HTERT RPE-1 (cell line): ENCODE measurements around the gene MBOAT2.
"Not testable (repeated sequence)": the region's sequence is repeated elsewhere in the genome, so short reads cannot be mapped to it uniquely, and the experiment has no call there.

Source experiments
- in situ Hi-C: fragments of 300-500 bp; cut with MboI; formaldehyde crosslinking; loops from 4 replicates; pipeline ENCODE4 v1.14.3; 2020; ENCODE audit warnings: low sequenced_read_pairs

Gene MBOAT2

DNA sequence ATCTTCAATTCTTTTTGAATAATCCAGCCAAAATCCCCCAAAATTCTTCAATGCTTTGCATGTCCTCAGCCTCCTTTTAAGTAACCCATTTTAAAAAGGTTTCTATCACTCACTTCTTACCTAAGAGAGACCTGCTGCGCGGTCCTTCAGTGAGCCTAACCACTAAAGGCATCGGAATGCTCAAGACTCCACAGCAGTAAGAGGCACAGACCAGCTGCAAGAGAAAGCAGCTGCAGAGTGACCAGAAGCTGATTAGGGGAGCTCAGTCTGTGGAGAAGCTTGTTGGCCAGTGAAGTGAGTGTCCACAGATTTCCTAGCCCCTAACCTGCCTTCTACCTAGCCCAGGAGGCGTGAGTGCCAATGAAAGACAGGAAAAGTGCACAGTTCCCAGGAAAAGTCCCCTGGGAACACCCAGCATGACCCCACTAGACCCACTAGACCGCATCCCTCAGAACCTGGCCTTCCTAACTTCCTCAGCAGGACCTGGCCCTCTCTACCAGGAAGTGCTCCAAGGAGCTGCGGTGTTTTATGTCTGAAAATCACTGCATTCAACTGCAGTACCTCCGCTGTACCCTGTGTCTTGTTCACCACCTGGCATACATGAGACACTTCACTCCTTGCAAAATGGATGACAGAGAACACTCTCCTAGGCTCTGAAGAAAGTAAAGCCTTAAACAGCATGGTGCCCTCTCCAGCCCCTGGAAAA lies 10.1 kb downstream of the MBOAT2 start:
- in situ Hi-C loops = no loop called here

DNA sequence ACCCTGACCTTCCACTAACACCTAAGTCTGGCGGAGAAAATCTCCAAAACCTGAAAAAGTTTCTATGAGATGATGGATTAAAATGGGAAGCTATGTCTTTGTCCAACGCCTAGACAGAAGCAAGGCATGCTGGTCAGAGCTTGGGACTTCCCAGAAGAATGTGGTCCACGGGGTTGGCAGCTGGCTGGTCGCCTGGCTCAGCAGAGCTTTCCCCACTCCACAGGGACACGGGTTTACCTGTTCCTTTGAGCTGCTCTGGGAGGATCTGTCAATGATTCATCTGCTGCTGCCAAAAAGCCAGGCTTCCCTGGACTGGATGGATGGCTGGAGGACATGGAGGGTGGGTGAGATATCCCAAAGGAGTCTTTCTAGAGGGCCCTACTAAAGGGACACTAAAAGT lies 10.8 kb downstream of the MBOAT2 start:
- in situ Hi-C loops = no loop called here

DNA sequence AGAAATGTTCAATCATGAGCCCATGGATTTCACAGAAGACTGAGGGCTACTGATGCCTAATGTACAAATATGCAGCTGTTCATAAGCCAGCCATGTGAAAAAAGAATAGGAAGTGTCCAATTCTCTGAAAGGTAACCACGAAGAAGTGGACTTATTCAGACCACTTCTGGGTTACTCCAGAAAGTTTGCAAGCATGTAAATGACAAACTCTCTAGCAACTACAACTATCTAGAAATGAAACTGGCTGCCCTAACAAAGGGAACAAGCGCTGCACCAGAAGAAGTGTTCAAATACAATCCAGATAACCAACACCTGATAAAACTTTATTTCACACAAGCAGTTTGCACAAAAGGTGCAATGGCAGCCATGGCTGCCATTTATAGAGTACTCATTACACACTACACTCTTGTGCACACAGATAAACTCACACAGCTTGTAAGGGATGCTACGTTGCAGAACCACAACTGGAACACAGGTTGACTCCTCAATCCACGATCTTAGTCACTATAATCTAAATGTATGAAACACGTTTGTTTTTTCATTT lies 13.9 kb downstream of the MBOAT2 start:
- in situ Hi-C loops = no loop called here

DNA sequence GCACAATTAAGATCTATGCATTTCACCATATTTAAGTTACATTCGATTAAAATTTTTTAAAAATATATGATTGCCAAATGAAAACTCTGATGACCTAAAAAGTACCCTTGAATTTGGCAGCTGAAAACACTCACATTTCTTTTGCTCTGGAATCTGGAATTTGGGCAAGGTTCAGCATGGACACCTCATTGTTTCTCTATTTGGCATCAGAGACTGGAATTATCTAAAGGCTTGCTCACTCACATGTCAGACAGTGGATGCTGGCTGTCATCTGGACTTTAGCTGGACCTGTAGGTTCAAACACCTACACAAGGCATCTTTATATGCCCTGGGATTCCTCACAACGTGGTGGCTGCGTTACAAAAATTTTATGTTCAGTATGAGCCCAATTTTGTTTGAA lies 16.1 kb downstream of the MBOAT2 start:
- in situ Hi-C loops = no loop called here

DNA sequence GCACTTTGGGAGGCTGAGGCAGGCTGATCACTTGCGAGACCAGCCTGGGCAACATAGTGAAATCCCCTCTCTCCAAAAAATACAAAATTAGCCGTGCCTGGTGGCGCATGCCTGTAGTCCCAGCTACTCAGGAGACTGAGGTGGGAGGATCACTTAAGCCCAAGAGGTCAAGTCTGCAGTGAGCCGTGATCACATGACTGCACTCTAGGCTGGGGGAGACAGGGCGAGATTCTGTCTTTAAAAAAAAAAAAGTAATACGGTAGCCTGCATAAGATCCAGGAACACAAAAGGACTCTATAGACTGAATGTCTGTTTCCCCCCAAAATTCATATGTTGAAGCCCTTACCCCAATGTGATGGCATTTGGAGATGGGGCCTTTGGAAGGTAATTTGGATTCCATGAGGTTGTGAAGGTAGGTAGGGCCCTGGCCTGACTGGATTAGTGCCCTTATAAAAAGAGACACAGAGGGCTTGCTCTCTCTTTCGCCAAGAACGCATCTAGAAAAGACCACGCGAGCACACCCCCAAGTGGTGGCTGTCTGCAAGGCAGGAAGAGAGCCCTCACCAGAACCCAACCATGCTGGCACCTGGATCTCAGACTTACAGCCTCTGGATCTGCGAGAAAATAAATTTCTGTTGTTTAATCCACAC lies 17.0 kb downstream of the MBOAT2 start:
- in situ Hi-C loops = no loop called here

DNA sequence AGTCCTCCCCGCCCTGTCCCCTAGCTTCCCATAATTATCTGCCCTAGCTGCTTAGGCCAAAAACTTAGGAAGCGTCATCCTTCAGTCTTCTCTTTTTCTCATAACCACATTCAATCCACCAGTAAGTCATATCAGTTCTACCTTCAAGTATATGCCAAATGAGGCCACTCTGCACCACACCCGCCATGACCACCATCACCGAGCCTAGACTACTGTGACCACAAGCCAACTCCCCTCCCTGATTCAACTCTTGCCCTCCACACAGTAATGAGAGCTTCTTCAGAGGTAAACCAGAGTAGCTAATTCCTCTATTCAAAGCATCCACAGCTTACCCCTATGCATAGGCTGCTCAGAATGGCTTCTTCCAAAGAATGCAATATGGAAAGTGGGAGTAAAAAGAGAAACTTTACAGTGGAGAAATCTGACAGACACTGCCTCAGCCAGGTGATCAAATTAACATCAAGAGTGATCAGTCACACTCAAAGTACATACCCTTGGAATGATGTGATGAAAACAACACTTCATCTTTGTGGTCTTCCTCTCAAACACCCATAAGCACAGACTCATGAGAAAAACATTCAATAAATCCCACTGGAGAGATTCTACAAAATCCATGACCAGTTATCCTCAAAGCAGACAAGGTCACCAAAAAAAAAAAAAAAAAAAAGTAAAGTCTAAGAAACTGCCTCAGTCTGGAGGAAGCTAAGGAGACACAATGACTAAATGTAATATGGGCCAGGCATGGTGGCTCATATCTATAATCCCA lies 17.7 kb downstream of the MBOAT2 start:
- in situ Hi-C loops = no loop called here

DNA sequence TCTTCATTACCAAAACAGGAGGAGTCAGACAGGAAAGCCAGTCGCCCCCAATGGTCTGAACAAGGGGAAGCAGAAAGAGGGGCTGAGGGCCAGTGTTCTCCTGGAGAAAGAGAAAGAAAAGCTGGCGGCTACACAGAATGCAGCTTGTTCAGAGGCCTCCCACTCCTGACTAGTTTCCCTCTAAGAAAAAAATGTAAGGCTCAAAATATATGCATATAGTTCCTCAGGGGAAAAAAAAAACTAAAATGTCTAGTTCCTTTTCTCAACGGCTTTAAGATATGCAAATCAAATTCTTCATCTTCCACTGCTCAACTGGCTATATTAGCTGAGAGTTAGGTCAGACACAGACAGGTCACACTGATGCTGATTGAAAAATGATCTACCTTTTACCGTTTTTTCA lies 18.6 kb downstream of the MBOAT2 start:
- in situ Hi-C loops = no loop called here

DNA sequence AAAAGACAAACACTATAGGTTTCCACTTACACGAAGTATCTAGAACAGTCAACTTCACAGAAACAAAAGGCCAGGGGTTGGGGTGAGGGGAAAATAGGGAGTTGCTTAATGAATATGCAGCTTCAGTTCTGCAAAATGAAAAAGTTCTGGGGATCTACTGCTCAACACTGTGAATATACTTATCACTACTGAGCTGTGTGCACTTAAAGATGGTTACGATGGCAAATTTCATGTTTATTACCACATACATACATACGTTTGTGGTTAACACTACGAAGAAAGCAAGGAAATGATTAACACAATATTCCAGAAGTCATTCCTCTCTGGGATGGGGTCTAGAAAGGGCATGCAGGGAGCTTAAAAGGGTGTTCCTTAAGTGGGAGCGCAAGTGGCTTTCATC lies 19.3 kb downstream of the MBOAT2 start:
- in situ Hi-C loops = no loop called here

DNA sequence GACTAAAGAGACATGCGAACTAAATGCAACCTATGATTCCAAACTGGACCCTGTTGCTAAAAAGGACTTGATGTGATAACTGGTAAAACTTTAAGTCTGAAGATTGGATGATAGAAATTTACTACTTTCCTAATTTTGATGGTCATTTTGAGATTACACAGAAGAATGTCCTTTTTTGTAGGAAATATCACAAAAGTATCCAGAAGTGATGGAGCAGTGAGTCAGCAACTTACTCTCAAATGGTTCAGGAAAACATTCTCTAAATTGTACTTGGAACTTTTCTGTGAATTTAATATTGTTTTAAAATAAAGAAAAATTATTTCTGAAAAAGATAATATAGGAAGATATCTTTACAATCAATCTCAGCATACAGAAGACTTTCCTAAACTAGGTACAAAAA lies 19.9 kb downstream of the MBOAT2 start:
- in situ Hi-C loops = no loop called here

DNA sequence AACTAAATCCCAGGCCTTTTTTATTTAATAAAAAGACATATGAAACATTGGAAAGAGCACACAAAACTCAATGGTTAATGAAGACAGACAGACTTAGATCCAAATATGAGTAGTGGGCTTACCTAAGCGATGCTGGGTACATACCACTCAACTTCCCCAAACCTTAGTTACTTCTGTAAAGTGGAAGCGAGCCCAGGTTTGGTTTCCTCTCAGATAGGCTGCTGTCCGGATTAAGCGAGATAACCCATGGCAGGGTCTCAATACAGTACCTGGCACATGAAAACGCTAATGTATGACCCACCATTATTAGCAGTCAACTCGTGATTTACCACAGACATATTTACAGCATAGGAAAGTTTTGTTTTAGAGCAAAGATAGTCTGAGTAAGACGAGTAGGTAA lies 21.6 kb downstream of the MBOAT2 start:
- in situ Hi-C loops = no loop called here

DNA sequence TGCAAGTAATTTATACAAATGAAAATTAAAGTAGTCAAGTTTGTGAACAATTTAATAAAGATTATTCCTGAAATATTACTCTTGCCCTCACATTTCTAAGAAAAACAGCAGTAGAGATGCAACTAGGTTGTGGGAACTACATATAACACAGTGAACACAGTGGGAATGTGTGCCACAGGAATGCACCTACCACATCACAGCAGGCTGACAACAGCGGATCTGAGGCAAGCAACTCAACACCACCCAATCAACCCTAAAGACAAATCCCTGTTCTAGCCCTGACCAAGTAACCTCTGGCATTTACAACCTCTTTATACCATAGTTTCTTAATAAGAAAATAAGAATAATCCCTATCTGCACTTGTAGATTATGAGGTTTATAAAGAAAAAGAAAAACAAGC lies 23.4 kb downstream of the MBOAT2 start:
- in situ Hi-C loops = no loop called here

DNA sequence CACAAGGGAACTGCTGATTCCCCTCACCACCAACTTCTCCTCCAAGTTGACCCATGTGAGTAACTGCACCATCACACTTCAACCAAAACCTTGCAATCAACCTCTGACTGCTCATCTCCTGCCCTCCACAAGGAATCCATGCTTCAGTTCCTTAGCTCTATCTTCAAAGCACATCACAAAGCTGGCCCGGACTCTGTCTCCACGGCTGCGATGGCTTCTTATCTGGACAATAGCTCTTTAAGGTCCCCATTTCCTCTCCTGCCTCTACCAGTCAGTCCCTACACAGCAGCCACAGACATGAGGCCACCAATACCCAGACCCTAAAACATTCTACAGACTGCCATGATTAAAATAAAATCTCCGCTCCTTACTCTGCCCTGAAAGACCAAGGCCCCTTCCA lies 25.7 kb downstream of the MBOAT2 start:
- in situ Hi-C loops = no loop called here

DNA sequence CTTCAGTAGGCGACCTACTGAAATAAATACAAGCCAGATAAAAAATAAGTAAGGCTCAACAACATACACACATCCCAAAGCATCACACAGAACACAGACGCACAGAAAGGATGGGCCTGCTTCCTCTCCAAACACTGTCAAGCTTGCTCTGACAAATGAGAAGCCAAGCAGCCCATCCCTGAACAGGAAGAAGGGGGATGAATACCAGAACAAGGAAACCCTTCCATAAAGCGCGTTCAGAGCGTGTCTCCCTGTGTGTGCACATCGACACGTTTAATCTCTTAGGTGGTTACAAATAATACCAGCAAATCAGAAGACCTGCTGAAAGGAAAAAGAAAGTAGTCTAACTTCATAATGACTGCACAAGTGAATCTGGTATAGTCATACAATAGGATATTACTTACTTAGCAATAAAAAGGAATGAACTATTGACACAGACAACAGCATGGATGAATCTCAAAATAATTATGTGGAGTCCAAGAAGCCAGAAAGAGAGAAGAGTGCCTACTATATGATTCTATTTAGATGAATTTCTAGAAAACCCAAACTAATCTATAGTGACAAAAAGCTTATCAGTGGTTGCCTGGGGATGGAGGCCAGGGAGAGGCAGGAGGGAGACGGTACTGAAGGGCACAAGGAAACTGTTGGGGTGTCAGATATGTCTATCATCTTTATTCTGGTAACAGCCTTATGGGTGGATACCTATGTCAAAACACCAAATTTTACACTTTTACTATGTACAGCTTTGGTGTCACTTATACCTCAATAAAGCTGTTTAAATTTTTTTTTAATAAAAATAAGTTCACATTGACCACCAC lies 26.8 kb downstream of the MBOAT2 start:
- in situ Hi-C loops = no loop called here

DNA sequence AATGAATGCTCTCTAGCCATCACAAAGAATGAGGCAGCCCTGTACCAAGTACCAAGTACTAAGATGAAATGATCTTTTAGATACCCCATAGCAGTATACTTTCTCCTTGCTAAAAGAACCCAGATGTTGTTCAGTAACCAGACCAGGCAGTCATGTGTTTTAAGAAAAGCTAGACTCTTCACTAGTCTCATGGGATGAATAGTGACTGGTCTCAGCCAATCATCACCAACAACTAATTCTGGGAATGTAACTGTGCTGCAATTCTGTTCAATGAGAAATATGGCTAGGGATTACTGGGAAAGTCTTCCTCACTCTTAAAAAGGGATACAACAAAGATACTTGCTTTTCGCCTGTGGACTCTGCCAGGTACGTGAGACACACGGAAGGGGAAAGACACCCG lies 29.5 kb downstream of the MBOAT2 start:
- in situ Hi-C loops = no loop called here

DNA sequence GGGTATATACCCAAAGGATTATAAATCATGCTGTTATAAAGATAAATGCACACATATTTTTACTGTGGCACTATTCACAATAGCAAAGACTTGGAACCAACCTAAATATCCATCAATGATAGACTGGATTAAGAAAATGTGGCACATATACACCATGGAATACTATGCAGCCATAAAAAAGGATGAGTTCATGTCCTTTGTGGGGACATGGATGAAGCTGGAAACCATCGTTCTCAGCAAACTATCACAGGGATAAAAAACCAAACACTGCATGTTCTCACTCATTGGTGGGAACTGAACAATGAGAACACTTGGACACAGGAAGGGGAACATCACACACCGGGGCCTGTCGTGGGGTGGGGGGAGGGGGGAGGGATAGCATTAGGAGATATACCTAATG lies 30.5 kb downstream of the MBOAT2 start:
- in situ Hi-C loops = not testable (repeated sequence)

DNA sequence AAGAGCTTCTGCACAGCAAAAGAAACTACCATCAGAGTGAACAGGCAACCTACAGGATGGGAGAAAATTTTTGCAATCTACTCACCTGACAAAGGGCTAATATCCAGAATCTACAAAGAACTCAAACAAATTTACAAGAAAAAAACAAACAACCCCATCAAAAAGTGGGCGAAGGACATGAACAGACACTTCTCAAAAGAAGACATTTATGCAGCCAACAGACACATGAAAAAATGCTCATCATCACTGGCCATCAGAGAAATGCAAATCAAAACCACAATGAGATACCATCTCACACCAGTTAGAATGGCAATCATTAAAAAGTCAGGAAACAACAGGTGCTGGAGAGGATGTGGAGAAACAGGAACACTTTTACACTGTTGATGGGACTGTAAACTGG lies 30.9 kb downstream of the MBOAT2 start:
- in situ Hi-C loops = not testable (repeated sequence)

DNA sequence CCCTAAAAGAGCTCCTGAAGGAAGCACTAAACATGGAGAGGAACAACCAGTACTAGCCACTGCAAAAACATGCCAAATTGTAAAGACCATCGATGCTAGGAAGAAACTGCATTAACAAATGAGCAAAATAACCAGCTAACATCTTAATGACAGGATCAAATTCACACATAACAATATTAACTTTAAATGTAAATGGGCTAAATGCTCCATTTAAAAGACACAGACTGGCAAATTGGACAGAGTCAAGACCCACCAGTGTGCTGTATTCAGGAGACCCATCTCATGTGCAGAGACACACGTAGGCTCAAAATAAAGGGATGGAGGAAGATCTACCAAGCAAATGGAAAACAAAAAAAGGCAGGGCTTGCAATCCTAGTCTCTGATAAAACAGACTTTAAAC lies 34.1 kb downstream of the MBOAT2 start:
- in situ Hi-C loops = not testable (repeated sequence)

DNA sequence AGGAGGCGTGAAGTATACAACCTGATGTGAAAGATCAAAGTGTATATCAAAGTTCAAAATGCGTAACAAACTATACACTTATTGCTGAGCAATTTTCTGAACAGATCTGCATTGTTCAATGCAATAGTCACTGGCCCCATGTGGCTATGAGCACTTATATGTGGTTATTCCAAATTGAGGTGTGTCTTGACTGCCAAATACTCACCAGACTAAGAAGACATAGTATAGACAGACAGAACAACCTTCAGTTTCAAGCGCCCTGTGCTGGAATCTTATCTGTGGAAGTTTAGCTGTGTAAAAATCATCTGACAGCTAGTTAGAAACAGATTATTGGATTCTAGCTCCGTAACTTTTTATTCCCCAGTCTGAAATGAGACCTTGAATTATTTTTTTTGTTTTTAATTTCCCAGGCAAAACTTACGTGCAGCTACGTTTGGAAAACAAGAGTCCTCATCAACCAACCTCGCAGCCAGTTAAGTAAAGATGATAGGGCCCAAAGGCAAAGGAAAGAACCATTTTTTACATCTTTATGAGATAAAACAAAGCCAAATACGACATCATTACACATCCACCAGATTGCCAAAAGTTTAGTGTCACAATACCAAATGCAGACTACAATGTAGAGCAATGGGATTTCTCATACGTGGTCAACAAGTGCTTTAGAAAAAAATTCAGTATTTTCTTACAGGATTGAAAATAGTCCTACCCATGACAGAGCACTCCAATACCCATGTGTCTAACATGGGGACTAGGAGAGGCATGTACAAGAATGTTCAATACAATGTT lies 37.2 kb downstream of the MBOAT2 start:
- in situ Hi-C loops = no loop called here

DNA sequence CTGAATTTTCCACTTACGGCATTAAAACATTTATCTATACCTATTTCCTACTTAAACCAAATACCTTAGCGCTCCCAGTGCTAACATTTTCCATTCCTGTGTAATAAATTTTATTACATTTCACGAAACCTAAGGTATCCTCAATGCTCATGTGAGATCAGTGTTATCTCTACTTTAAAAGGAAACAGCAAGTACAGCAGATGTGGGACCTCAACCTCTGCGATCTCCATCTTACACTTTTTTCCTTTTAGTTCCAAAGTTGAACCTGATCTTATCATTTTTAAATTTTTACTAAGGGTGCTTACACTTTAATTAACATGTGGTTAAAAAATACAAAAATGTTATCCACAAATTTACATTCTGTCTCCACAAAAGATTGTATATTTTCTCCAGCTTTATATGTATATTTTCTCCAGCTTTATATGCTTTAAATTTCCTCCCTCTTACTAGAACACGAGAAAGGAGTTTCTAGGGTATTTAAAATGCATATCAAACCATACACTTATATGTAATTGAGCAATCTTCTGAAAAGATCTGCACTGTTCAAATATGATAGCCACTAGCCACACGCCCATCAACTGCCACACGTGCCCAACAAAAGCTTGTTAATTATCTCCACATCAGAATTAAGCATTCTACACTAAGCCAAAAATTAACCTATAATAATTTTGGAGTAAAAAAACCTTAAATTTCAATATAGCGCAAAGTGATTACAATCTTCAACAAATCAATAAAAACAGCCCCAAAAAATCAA lies 38.1 kb downstream of the MBOAT2 start:
- in situ Hi-C loops = no loop called here

DNA sequence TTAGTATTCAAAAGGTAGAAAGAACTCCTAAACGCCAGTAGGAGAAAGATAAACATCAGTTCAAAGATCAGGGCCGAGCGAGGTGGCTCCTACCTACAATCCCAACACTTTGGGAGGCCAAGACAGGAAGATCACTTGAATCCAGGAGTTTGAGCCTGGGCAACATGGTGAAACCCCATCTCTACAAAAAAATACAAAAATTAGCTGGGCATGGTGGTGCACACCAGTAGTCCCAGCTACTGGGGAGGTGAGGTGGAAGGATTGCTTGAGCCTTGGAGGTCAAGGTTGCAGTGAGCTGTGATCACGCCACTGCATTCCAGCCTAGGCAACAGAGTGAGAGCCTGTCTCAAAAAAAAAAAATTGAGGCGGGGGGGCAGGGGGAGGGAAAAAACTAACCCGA lies 40.6 kb downstream of the MBOAT2 start:
- in situ Hi-C loops = no loop called here
